Uterus (tissue), 4 donors: ENCODE results near the gene PHTF2. TPM values are rescaled to one million over a fixed set of nuclear protein-coding genes. Genes with fewer than 3 reads are reported as not detected.
A peak's percentile ranks its signal among the peaks of the same experiment; 100 is the strongest.

Source experiments
- DNase-seq, 2 donors: peaks; one replicate each; pipeline ENCODE4 v3.0.0-alpha.2; 2019 to 2020
- H3K27ac ChIP-seq, 2 donors: fragments of 200-600 bp; sonication (generic); 1 replicate in 1 of 2; 2 replicates in 1 of 2; pipeline ENCODE4 v1.5.1; 2016 to 2018
- H3K27me3 ChIP-seq, 2 donors: fragments of 200-600 bp; sonication (generic); one replicate each; pipeline ENCODE4 v1.5.1; 2018 to 2019; ENCODE audit warnings: control low read depth in 1 of 2
- H3K36me3 ChIP-seq, 2 donors: fragments of 200-600 bp; sonication (generic); one replicate each; pipeline ENCODE4 v1.5.1; 2019; ENCODE audit warnings: control low read depth in 1 of 2
- H3K4me1 ChIP-seq, 2 donors: fragments of 200-600 bp; sonication (generic); one replicate each; pipeline ENCODE4 v1.5.1; 2018 to 2019; ENCODE audit warnings: control low read depth in 1 of 2
- H3K4me3 ChIP-seq, 2 donors: fragments of 200-600 bp; sonication (generic); 1 replicate in 1 of 2; 2 replicates in 1 of 2; pipeline ENCODE4 v1.5.1; 2018 to 2019; ENCODE audit warnings: mild to moderate bottlenecking in 1 of 2
- H3K9me3 ChIP-seq, 2 donors: fragments of 200-600 bp; sonication (generic); one replicate each; pipeline ENCODE4 v1.5.1; 2019; ENCODE audit warnings: control low read depth in 1 of 2
- CTCF ChIP-seq, 4 experiments: fragments of 200-600 bp in 2 of 4; fragments of 450-650 bp in 2 of 4; sonication (generic) in 2 of 4; IDR thresholded peaks; one replicate each; pipeline ENCODE4 v1.5.1; 2016 to 2019; ENCODE audit warnings: antibody characterized with exemption in 4 of 4, mild to moderate bottlenecking in 2 of 4, moderate library complexity in 1 of 4
- POLR2A ChIP-seq, 2 donors: fragments of 450-650 bp; IDR thresholded peaks; one replicate each; pipeline ENCODE4 v1.6.1; 2016; ENCODE audit warnings: antibody characterized with exemption in 2 of 2, mild to moderate bottlenecking in 1 of 2, moderate library complexity in 1 of 2
- intact Hi-C: fragments of 100-400 bp; cut with DNase I; formaldehyde crosslinking; loops from one replicate; pipeline ENCODE4 v1.15.1; 2023; ENCODE audit warnings: low total_unique reads
- total RNA-seq, 4 donors: library from RNA; depleted of rRNA in 3 of 4; stranded (reverse); fragments of >200 nt in 3 of 4; gene quantifications; one replicate each; pipeline versions ENCODE4 v1.1.0 to v1.2.4, GENCODE V29; 2014 to 2023
- donor health status: DM: yes; HTN: yes; CAD: no.

Gene PHTF2
- total RNA-seq, 4 donors from 2014 or later: 6.4 to 54.8 (median 24.7) TPM

GRCh38 chr7:77940647-77941046 is 142.1 kb downstream of the PHTF2 start:
- H3K4me1 ChIP-seq: no peaks in the 10 kb centered on the region
- no peak for TF ChIP-seq POLR2A (IDR thresholded peaks at IDR 0.05)
- TF ChIP-seq CTCF (IDR thresholded peaks at IDR 0.05): peak; percentile 11 to 40 (median 30)
- H3K27ac ChIP-seq: no peak overlapping the region
- H3K36me3 ChIP-seq: no peaks in the 10 kb centered on the region
- DNase-seq: no peak
- H3K4me3 ChIP-seq: no peak overlapping the region
- H3K27me3 ChIP-seq: no peaks in the 10 kb centered on the region
- H3K9me3 ChIP-seq: no peaks in the 10 kb centered on the region
- intact Hi-C loops: no loop called here

GRCh38 chr7:77942431-77942830 is 143.9 kb downstream of the PHTF2 start:
- Histone ChIP-seq H3K4me1 (no peaks in the 10 kb centered on the region), H3K27me3 (no peaks in the 10 kb centered on the region), H3K4me3 (no peak overlapping the region), H3K36me3 (no peaks in the 10 kb centered on the region), H3K27ac (no peak overlapping the region), H3K9me3 (no peaks in the 10 kb centered on the region)
- intact Hi-C loops: no loop called here
- TF ChIP-seq CTCF (IDR thresholded peaks at IDR 0.05) (no peak), POLR2A (IDR thresholded peaks at IDR 0.05) (no peak)
- no peak for DNase-seq

DNA sequence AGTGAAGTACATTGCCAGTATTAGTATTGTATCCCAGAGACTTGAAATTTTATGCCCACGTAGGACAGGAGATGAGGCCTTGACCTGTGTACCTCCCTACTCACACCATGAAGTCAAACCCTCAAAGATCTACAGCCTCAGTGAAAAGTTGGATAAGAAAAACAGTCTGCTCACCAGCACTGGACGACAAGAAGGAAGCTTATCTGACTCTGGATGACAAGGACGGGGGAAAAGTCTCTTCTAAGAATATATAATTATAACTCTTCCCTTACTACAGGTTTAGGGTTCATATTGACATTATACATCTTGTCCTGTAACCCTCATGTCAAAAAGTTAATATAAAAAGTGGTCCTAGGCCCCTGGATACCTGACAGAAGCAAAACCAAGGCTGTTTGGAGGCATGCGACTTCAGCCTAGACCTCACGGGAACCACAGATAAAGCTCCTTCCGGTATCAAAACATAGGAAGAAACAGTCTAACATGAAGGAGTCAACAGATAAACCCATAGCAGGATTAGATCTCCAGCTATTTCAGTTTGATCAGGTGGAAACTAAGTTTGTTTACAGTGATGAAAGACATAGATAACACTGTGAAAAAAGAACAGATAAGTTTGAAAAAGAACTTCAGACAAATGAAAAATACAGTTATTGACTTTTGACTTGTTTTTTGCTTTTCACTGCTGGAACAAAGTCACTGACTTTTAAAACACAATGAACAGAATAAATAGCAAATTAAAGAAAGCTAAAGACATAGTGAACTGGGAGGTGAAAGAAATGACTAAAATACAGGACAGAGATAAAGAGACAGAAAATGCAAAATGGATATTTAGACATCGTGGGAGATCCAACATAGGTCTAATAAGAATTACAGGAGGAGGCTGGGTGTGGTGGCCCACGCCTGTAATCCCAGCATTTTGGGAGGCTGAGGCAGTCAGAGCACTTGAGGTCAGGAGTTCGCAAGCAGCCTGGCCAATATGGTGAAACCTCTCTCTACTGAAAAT is 145.9 kb downstream of the PHTF2 start:
- H3K4me1 ChIP-seq: no peaks in the 10 kb centered on the region
- no peak for DNase-seq
- TF ChIP-seq POLR2A (IDR thresholded peaks at IDR 0.05) (no peak), CTCF (IDR thresholded peaks at IDR 0.05) (no peak)
- no peak overlapping the region for H3K27ac ChIP-seq
- no peaks in the 10 kb centered on the region for H3K27me3 ChIP-seq
- intact Hi-C loops: no loop called here
- no peak overlapping the region for H3K4me3 ChIP-seq
- H3K36me3 ChIP-seq: peaks cover 0 to 2% of the 10 kb centered on the region in 2 donors
- H3K9me3 ChIP-seq: no peaks in the 10 kb centered on the region

- no peak for DNase-seq
- intact Hi-C loops: no loop called here
- Histone ChIP-seq H3K27ac (no peak overlapping the region), H3K4me1 (no peaks in the 10 kb centered on the region), H3K27me3 (no peaks in the 10 kb centered on the region), H3K4me3 (no peak overlapping the region), H3K36me3 (peaks cover 0 to 2% of the 10 kb centered on the region in 2 donors), H3K9me3 (no peaks in the 10 kb centered on the region)
- TF ChIP-seq POLR2A (IDR thresholded peaks at IDR 0.05): no peak
- no peak for TF ChIP-seq CTCF (IDR thresholded peaks at IDR 0.05)
Measured at GRCh38 chr7:77950548-77950947, 152.0 kb downstream of the PHTF2 start.
